K562 (cell line): ENCODE measurements around the gene ST6GAL1. TPM values are rescaled to one million over a fixed set of nuclear protein-coding genes. Genes with fewer than 3 reads are reported as not detected.

ENCODE experiments used
- ARID2 ChIP-seq: fragments of 450-650 bp; IDR thresholded peaks from 2 replicates; pipeline ENCODE4 v1.6.1; 2017; ENCODE audit warnings: antibody characterized with exemption, mild to moderate bottlenecking
- CCAR2 ChIP-seq: fragments of 200-400 bp; formaldehyde crosslinking; IDR thresholded peaks from 2 replicates; pipeline ENCODE4 v1.6.1; 2017; ENCODE audit warnings: mild to moderate bottlenecking, low read depth, low read length
- ETV5 ChIP-seq: sonication (generic); formaldehyde crosslinking; IDR thresholded peaks from 2 replicates; pipeline ENCODE4 v1.4.0; 2020; ENCODE audit warnings: low read depth, mild to moderate bottlenecking, missing genetic modification reagents
- EZH2 ChIP-seq: IDR thresholded peaks from 2 replicates; pipeline ENCODE4 v1.6.1; 2012; ENCODE audit warnings: low read depth, mild to moderate bottlenecking, inconsistent platforms, low read length, borderline replicate concordance
- LARP7 ChIP-seq: fragments of 450-650 bp; IDR thresholded peaks from 2 replicates; pipeline ENCODE4 v1.6.1; 2016
- MCM2 ChIP-seq: fragments of 450-650 bp; IDR thresholded peaks from 2 replicates; pipeline ENCODE4 v1.6.1; 2017; ENCODE audit warnings: low read depth, mild to moderate bottlenecking
- MYC ChIP-seq, 2 experiments: fragments of 250-450 bp in 1 of 2; sonication (Bioruptor Pico) in 1 of 2; IDR thresholded peaks; 2 replicates each; pipeline versions ENCODE4 v1.5.1 to v1.6.1; 2012 to 2021; ENCODE audit warnings: low read depth in 2 of 2, borderline replicate concordance in 1 of 2, improper control_type of control experiment in 1 of 2, low read length in 1 of 2, mild to moderate bottlenecking in 1 of 2, moderate library complexity in 1 of 2
- NONO ChIP-seq, 2 experiments: fragments of 200-400 bp in 1 of 2; fragments of 450-650 bp in 1 of 2; formaldehyde crosslinking in 1 of 2; IDR thresholded peaks; 2 replicates each; pipeline ENCODE4 v1.6.1; 2017; ENCODE audit warnings: low read depth in 2 of 2, mild to moderate bottlenecking in 2 of 2, moderate library complexity in 2 of 2, low read length in 1 of 2
- POLR2A ChIP-seq: fragments of 450-650 bp; conservative IDR thresholded peaks from 2 replicates; pipeline ENCODE4 v1.6.1; 2016
- SP1 ChIP-seq: sonication (generic); formaldehyde crosslinking; IDR thresholded peaks from 2 replicates; pipeline ENCODE4 v1.8.1; 2022; ENCODE audit warnings: mild to moderate bottlenecking, missing genetic modification reagents
- ZC3H4 ChIP-seq: sonication (generic); formaldehyde crosslinking; IDR thresholded peaks from 2 replicates; pipeline ENCODE4 v1.9.0; 2021; ENCODE audit warnings: missing genetic modification reagents, borderline replicate concordance
- ZNF253 ChIP-seq: fragments of 250-450 bp; sonication (Bioruptor Pico); conservative IDR thresholded peaks from 2 replicates; pipeline ENCODE4 v1.6.1; 2021; ENCODE audit warnings: mild to moderate bottlenecking
- ZNF699 ChIP-seq: fragments of 250-450 bp; sonication (Bioruptor Pico); IDR thresholded peaks from 2 replicates; pipeline ENCODE4 v1.8.0; 2021; ENCODE audit warnings: mild to moderate bottlenecking, moderate library complexity; ENCODE audit not compliant: insufficient replicate concordance
- polyA plus RNA-seq, 8 experiments: library from polyadenylated mRNA; depleted of rRNA in 4 of 8; stranded (reverse) in 5 of 8; unstranded in 3 of 8; fragments of >200 nt; fragmentation: Nextera tagmentation in 2 of 8; fragmentation: Illumina TruSeq in 1 of 8; extraction: Ambion mirVana in 2 of 8; extraction: Trizol in 1 of 8; gene quantifications; 2 replicates each; pipeline versions ENCODE4 v1.2.1 to v1.2.3, GENCODE V29; 2011 to 2014; ENCODE audit warnings: inconsistent platforms in 1 of 8, missing spikeins in 1 of 8
- total RNA-seq, 7 experiments: library from RNA; depleted of rRNA in 6 of 7; stranded (reverse); fragments of >200 nt in 6 of 7; fragmentation: Illumina TruSeq in 2 of 7; extraction: Trizol in 2 of 7; gene quantifications; 2 replicates each; pipeline versions ENCODE4 v1.2.1 to v1.2.3, GENCODE V29; 2011 to 2021; ENCODE audit warnings: low replicate concordance in 1 of 7
- TF ChIP-seq, protein P1 (sequence below): fragments of 250-450 bp; sonication (Bioruptor Pico); IDR thresholded peaks from 2 replicates; pipeline ENCODE4 v1.4.0; 2020
- TF ChIP-seq, protein P2 (sequence below): fragments of 450-650 bp; IDR thresholded peaks from 2 replicates; pipeline ENCODE4 v1.7.0; 2016; ENCODE audit warnings: borderline replicate concordance
- TF ChIP-seq, protein P3 (sequence below), 2 experiments: fragments of 150-350 bp in 1 of 2; IDR thresholded peaks; 2 replicates each; pipeline ENCODE4 v1.6.1; 2012 to 2016; ENCODE audit warnings: low read depth in 2 of 2, low read length in 2 of 2, mild to moderate bottlenecking in 1 of 2, moderate library complexity in 1 of 2

ST6GAL1 gene
- total and polyA plus RNA-seq, 9 of the 15 experiments (the other 6 are each of a cell fraction or from before 2014, with no cell fraction given), result 31.9 to 145 (median 71.0) TPM

DNA sequence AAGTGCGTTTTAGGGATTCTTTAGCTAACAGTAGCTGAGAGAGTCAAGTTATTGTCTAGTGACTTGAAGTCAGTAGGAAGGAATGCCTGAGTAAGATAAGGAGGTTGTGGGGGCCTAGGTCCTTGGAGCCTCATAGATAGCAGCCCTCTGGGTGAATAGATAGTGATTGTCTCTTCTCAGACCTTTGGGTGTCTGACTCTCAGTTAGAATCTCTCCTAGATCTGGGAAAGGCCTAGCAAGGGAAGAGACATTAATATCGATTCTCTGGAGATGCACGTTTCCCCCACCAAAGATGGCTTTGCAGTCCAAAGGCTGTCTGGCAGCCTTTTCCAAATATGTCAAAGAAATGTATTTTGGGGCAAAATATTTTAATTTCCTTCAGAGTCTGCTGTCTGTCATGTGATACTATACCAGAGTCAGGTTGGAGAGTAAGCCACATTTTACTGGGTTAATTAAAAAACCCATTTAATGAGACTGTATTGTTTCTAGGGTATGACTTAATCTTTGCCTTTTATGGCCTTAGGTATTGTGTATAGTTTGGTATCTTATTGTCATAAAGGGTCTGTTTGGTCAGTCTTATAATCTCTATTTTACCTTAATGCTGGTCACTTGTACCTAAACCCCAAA lies 92.2 kb downstream of the ST6GAL1 start (continued):
- TF ChIP-seq, protein P1, sequence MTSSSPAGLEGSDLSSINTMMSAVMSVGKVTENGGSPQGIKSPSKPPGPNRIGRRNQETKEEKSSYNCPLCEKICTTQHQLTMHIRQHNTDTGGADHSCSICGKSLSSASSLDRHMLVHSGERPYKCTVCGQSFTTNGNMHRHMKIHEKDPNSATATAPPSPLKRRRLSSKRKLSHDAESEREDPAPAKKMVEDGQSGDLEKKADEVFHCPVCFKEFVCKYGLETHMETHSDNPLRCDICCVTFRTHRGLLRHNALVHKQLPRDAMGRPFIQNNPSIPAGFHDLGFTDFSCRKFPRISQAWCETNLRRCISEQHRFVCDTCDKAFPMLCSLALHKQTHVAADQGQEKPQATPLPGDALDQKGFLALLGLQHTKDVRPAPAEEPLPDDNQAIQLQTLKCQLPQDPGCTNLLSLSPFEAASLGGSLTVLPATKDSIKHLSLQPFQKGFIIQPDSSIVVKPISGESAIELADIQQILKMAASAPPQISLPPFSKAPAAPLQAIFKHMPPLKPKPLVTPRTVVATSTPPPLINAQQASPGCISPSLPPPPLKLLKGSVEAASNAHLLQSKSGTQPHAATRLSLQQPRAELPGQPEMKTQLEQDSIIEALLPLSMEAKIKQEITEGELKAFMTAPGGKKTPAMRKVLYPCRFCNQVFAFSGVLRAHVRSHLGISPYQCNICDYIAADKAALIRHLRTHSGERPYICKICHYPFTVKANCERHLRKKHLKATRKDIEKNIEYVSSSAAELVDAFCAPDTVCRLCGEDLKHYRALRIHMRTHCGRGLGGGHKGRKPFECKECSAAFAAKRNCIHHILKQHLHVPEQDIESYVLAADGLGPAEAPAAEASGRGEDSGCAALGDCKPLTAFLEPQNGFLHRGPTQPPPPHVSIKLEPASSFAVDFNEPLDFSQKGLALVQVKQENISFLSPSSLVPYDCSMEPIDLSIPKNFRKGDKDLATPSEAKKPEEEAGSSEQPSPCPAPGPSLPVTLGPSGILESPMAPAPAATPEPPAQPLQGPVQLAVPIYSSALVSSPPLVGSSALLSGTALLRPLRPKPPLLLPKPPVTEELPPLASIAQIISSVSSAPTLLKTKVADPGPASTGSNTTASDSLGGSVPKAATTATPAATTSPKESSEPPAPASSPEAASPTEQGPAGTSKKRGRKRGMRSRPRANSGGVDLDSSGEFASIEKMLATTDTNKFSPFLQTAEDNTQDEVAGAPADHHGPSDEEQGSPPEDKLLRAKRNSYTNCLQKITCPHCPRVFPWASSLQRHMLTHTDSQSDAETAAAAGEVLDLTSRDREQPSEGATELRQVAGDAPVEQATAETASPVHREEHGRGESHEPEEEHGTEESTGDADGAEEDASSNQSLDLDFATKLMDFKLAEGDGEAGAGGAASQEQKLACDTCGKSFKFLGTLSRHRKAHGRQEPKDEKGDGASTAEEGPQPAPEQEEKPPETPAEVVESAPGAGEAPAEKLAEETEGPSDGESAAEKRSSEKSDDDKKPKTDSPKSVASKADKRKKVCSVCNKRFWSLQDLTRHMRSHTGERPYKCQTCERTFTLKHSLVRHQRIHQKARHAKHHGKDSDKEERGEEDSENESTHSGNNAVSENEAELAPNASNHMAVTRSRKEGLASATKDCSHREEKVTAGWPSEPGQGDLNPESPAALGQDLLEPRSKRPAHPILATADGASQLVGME (CRISPR knock-in tag), result no peak
- TF ChIP-seq, protein P2, sequence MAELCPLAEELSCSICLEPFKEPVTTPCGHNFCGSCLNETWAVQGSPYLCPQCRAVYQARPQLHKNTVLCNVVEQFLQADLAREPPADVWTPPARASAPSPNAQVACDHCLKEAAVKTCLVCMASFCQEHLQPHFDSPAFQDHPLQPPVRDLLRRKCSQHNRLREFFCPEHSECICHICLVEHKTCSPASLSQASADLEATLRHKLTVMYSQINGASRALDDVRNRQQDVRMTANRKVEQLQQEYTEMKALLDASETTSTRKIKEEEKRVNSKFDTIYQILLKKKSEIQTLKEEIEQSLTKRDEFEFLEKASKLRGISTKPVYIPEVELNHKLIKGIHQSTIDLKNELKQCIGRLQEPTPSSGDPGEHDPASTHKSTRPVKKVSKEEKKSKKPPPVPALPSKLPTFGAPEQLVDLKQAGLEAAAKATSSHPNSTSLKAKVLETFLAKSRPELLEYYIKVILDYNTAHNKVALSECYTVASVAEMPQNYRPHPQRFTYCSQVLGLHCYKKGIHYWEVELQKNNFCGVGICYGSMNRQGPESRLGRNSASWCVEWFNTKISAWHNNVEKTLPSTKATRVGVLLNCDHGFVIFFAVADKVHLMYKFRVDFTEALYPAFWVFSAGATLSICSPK, result no peak
- TF ChIP-seq EZH2 (no peak), ETV5 (0 out of 2 replicates have a peak, but pooled peaks have one; percentile 65), SP1 (CRISPR knock-in tag) (peak; percentile 55), ZC3H4 (no peak), POLR2A (no peak), NONO (IDR thresholded peaks at IDR 0.05; ENCODE audit: low read depth in 2 of 2, low read length in 1 of 2) (peak in 1 of 2 experiments; percentile 87; a peak in 2 of 4 replicates), CCAR2 (no peak), MCM2 (no peak), MYC (IDR thresholded peaks at IDR 0.05; ENCODE audit: low read depth, low read length) (0 out of 2 replicates have a peak, but pooled peaks have one; percentile 23), MYC (CRISPR knock-in tag; IDR thresholded peaks at IDR 0.05; ENCODE audit: borderline replicate concordance, low read depth) (no peak), ARID2 (no peak), ZNF253 (CRISPR knock-in tag) (no peak), LARP7 (no peak), ZNF699 (CRISPR knock-in tag) (no peak)
- TF ChIP-seq, protein P3, sequence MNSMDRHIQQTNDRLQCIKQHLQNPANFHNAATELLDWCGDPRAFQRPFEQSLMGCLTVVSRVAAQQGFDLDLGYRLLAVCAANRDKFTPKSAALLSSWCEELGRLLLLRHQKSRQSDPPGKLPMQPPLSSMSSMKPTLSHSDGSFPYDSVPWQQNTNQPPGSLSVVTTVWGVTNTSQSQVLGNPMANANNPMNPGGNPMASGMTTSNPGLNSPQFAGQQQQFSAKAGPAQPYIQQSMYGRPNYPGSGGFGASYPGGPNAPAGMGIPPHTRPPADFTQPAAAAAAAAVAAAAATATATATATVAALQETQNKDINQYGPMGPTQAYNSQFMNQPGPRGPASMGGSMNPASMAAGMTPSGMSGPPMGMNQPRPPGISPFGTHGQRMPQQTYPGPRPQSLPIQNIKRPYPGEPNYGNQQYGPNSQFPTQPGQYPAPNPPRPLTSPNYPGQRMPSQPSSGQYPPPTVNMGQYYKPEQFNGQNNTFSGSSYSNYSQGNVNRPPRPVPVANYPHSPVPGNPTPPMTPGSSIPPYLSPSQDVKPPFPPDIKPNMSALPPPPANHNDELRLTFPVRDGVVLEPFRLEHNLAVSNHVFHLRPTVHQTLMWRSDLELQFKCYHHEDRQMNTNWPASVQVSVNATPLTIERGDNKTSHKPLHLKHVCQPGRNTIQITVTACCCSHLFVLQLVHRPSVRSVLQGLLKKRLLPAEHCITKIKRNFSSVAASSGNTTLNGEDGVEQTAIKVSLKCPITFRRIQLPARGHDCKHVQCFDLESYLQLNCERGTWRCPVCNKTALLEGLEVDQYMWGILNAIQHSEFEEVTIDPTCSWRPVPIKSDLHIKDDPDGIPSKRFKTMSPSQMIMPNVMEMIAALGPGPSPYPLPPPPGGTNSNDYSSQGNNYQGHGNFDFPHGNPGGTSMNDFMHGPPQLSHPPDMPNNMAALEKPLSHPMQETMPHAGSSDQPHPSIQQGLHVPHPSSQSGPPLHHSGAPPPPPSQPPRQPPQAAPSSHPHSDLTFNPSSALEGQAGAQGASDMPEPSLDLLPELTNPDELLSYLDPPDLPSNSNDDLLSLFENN (IDR thresholded peaks at IDR 0.05; ENCODE audit: low read depth in 2 of 2, low read length in 2 of 2), result peak in 1 of 2 experiments; percentile 98; a peak in 2 of 4 replicates
